Astrocyte (in vitro differentiated cells and primary cell): ENCODE results near the gene PKP4.

Source experiments
- EZH2 ChIP-seq: IDR thresholded peaks from 2 replicates; pipeline ENCODE4 v1.6.1; 2012; ENCODE audit warnings: mild to moderate bottlenecking, low read length, inconsistent platforms; ENCODE audit not compliant: insufficient read depth
- TF ChIP-seq, protein P1 (sequence below): IDR thresholded peaks from 2 replicates; pipeline ENCODE4 v1.5.1; 2011; ENCODE audit warnings: low read depth, mild to moderate bottlenecking, inconsistent platforms, low read length, moderate library complexity; ENCODE audit not compliant: insufficient read depth

DNA sequence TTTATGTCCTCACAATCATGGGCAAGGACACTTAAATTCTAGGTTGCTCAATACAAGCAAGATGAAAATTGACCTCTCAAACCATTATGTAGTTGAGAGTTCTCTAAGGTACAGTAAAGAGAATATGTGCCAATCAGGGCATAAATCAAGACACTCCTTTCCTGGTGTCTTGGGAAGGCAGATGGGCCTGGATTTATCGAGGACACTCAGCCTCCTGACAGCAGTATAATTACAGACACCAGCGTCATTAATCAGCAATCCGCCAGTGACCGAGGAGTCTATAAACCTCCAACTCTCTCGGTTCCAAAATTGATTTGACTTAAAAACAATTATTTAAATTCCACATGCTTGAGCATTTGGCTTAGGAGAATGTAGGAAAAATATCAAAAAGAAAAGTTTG lies 262.7 kb downstream of the PKP4 start:
- TF ChIP-seq, protein P1, sequence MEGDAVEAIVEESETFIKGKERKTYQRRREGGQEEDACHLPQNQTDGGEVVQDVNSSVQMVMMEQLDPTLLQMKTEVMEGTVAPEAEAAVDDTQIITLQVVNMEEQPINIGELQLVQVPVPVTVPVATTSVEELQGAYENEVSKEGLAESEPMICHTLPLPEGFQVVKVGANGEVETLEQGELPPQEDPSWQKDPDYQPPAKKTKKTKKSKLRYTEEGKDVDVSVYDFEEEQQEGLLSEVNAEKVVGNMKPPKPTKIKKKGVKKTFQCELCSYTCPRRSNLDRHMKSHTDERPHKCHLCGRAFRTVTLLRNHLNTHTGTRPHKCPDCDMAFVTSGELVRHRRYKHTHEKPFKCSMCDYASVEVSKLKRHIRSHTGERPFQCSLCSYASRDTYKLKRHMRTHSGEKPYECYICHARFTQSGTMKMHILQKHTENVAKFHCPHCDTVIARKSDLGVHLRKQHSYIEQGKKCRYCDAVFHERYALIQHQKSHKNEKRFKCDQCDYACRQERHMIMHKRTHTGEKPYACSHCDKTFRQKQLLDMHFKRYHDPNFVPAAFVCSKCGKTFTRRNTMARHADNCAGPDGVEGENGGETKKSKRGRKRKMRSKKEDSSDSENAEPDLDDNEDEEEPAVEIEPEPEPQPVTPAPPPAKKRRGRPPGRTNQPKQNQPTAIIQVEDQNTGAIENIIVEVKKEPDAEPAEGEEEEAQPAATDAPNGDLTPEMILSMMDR = no peak
- TF ChIP-seq EZH2 = no peak
